DOHH2 (cell line): ENCODE results near the gene PPAT.
A peak's percentile ranks its signal among the peaks of the same experiment; 100 is the strongest.

Experiments
- H3F3A ChIP-seq: fragments of 200-600 bp; sonication (generic), shearing (Covaris generic); 2 replicates; pipeline ENCODE4 v1.6.0; 2016; ENCODE audit warnings: antibody characterized with exemption, mild to moderate bottlenecking; ENCODE audit not compliant: control insufficient read depth, insufficient read depth
- H3K27ac ChIP-seq: fragments of 200-600 bp; sonication (generic); 2 replicates; pipeline ENCODE4 v1.5.1; 2014; ENCODE audit warnings: low read depth, mild to moderate bottlenecking, low read length, moderate library complexity
- H3K27me3 ChIP-seq: fragments of 200-600 bp; sonication (generic); 2 replicates; pipeline ENCODE4 v1.6.1; 2014; ENCODE audit warnings: mild to moderate bottlenecking, low read length, mixed read lengths; ENCODE audit not compliant: control insufficient read depth
- H3K36me3 ChIP-seq: fragments of 200-600 bp; sonication (generic); 2 replicates; pipeline ENCODE4 v1.6.1; 2014; ENCODE audit warnings: mild to moderate bottlenecking, low read length, moderate library complexity, mixed read lengths; ENCODE audit not compliant: control insufficient read depth
- H3K4me1 ChIP-seq: fragments of 200-600 bp; sonication (generic); 2 replicates; pipeline ENCODE4 v1.6.1; 2014; ENCODE audit warnings: mild to moderate bottlenecking, low read length, mixed read lengths; ENCODE audit not compliant: control insufficient read depth
- H3K4me2 ChIP-seq: fragments of 200-600 bp; sonication (generic); 2 replicates; pipeline ENCODE4 v1.6.0; 2014; ENCODE audit warnings: mild to moderate bottlenecking, low read length, moderate library complexity
- H3K4me3 ChIP-seq: fragments of 200-600 bp; sonication (generic); 2 replicates; pipeline ENCODE4 v1.5.1; 2014; ENCODE audit warnings: mild to moderate bottlenecking, low read length, mixed read lengths
- H3K79me2 ChIP-seq: fragments of 200-600 bp; sonication (generic); 2 replicates; pipeline ENCODE4 v1.6.1; 2014; ENCODE audit warnings: mild to moderate bottlenecking, low read length, mixed read lengths; ENCODE audit not compliant: control insufficient read depth
- H3K9me2 ChIP-seq: fragments of 200-600 bp; sonication (generic); replicated peaks from 2 replicates; pipeline ENCODE4 v1.6.1; 2014; ENCODE audit warnings: mild to moderate bottlenecking, low read length, mixed read lengths; ENCODE audit not compliant: control insufficient read depth
- H3K9me3 ChIP-seq: fragments of 200-600 bp; sonication (generic); 2 replicates; pipeline ENCODE4 v1.6.1; 2014; ENCODE audit warnings: antibody characterized with exemption, low read length, mixed read lengths; ENCODE audit not compliant: control insufficient read depth, insufficient read depth
- H4K20me1 ChIP-seq: fragments of 200-600 bp; sonication (generic); 2 replicates; pipeline ENCODE4 v1.6.0; 2014; ENCODE audit warnings: low read depth, mild to moderate bottlenecking, antibody characterized with exemption, low read length, moderate library complexity; ENCODE audit not compliant: control insufficient read depth, insufficient read depth
- EZH2phosphoT487 ChIP-seq: fragments of 200-600 bp; sonication (generic); IDR thresholded peaks from 2 replicates; pipeline ENCODE4 v1.6.1; 2017; ENCODE audit warnings: borderline replicate concordance, mild to moderate bottlenecking, antibody characterized with exemption, low read length, moderate library complexity, mixed read lengths
- TF ChIP-seq, protein P1 (sequence below): fragments of 200-600 bp; sonication (generic); IDR thresholded peaks from one replicate; pipeline ENCODE4 v1.5.1; 2014; ENCODE audit warnings: antibody characterized with exemption, mild to moderate bottlenecking, low read depth, low read length; ENCODE audit not compliant: poor library complexity, severe bottlenecking

The PPAT gene

DNA sequence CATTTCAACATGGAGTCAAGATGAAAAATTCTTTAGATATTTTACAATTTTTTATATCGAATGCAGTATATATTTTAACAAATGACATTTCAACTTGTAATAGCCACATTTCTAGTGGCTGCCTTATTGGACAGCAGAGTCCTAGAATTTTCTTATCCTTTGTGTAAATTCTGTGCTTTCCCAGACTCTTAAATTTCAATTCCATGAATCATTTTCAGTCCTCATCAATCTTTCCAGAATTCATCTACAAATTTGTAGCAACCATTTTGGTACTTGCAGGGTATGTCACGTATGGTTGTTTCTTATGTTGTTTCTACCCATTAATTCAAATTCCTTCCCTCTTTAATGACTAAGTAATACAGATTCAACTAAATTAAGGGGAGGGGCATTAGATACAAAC lies 3.4 kb upstream of the PPAT start:
- no peaks in the 10 kb centered on the region for H3K9me2 ChIP-seq
- H3K9me3 ChIP-seq, result no peaks in the 10 kb centered on the region
- no peak for TF ChIP-seq EZH2phosphoT487
- TF ChIP-seq, protein P1, sequence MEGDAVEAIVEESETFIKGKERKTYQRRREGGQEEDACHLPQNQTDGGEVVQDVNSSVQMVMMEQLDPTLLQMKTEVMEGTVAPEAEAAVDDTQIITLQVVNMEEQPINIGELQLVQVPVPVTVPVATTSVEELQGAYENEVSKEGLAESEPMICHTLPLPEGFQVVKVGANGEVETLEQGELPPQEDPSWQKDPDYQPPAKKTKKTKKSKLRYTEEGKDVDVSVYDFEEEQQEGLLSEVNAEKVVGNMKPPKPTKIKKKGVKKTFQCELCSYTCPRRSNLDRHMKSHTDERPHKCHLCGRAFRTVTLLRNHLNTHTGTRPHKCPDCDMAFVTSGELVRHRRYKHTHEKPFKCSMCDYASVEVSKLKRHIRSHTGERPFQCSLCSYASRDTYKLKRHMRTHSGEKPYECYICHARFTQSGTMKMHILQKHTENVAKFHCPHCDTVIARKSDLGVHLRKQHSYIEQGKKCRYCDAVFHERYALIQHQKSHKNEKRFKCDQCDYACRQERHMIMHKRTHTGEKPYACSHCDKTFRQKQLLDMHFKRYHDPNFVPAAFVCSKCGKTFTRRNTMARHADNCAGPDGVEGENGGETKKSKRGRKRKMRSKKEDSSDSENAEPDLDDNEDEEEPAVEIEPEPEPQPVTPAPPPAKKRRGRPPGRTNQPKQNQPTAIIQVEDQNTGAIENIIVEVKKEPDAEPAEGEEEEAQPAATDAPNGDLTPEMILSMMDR, result no peak
- peaks cover 94% of the 10 kb centered on the region for H3K79me2 ChIP-seq
- H3K4me2 ChIP-seq, result peak overlapping the region; percentile 62
- no peak overlapping the region for H3K27ac ChIP-seq
- peaks cover 87% of the 10 kb centered on the region for H3K36me3 ChIP-seq
- H3K27me3 ChIP-seq, result no peaks in the 10 kb centered on the region
- peaks cover 41% of the 10 kb centered on the region for H4K20me1 ChIP-seq
- peak overlapping the region; percentile 34; the same call in 1 of the 2 replicates for H3K4me3 ChIP-seq
- peaks cover 12% of the 10 kb centered on the region; the same call in 1 of the 2 replicates for H3F3A ChIP-seq
- peaks cover 40% of the 10 kb centered on the region for H3K4me1 ChIP-seq

DNA sequence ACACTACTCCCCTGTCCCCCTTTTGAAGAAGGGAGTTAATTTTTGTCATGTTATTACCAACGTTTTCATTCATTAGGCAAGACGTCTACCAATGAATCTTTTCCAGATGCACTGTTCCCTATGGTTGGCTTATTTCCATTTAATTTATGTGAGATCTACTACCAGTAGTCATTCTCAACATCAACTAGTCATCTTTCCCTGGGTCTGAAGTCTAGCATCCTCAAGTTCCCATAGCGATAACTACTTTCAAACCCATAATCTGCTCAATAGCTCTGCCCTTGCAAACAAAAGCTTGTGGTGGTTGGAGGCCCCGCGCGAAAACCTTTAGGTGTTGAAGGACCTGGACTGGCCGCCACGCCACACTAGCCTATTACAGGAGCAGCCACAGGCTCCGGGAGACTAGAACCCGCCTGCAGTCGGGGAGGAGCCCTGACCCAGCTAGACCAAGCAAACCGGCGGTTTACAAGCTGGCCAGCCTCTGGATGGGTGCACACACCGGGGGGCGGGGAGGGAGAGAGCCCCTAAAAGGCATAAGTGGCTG lies 746 bp downstream of the PPAT start:
- TF ChIP-seq, protein P1, result no peak
- TF ChIP-seq EZH2phosphoT487, result no peak
- Histone ChIP-seq H3K27me3 (no peaks in the 10 kb centered on the region), H3K27ac (peak overlapping the region; percentile 74), H3K4me3 (peak overlapping the region; percentile 89), H3K4me1 (peaks cover 51% of the 10 kb centered on the region), H4K20me1 (peaks cover 32% of the 10 kb centered on the region), H3K9me2 (no peaks in the 10 kb centered on the region), H3K4me2 (peak overlapping the region; percentile 88), H3K79me2 (peaks cover 94% of the 10 kb centered on the region), H3K36me3 (peaks cover 69% of the 10 kb centered on the region), H3K9me3 (no peaks in the 10 kb centered on the region), H3F3A (no peaks in the 10 kb centered on the region)

DNA sequence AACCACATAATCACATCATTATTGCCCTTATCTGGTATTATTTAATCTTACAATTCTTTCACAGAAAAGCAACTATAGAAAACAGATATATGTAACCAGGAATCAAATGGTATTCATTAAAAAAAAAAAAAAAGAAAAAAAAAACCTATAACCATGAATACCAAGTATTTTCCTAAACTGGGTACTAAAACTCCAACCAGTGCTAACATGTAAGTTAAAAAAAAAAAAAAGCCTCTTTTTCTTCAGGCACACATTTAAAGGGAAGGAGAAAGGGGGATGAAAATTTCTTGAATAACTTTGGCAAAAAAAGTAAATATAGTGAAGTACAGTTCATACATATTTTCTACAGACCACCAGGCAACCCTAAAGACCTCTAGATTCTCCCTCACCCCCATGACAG lies 2.1 kb downstream of the PPAT start:
- no peak overlapping the region for H3K27ac ChIP-seq
- peaks cover 52% of the 10 kb centered on the region for H3K4me1 ChIP-seq
- H4K20me1 ChIP-seq, result peaks cover 31% of the 10 kb centered on the region

More for the DNA sequence above, 2.1 kb downstream of the PPAT start:
- Histone ChIP-seq H3F3A (no peaks in the 10 kb centered on the region), H3K27me3 (no peaks in the 10 kb centered on the region), H3K36me3 (peaks cover 60% of the 10 kb centered on the region), H3K9me3 (no peaks in the 10 kb centered on the region), H3K4me3 (peak overlapping the region; percentile 89), H3K4me2 (peak overlapping the region; percentile 88), H3K79me2 (peaks cover 94% of the 10 kb centered on the region), H3K9me2 (no peaks in the 10 kb centered on the region)
- TF ChIP-seq, protein P1, result no peak
- no peak for TF ChIP-seq EZH2phosphoT487
